ENCODE measurements around the gene VPS35L. TPM values are rescaled to one million over a fixed set of nuclear protein-coding genes. Genes with fewer than 3 reads are reported as not detected.
A peak's percentile ranks its signal among the peaks of the same experiment; 100 is the strongest.
"Not testable (repeated sequence)": the region's sequence is repeated elsewhere in the genome, so short reads cannot be mapped to it uniquely, and the experiment has no call there.

Gene VPS35L
- total RNA-seq, 1 experiment from 2014 or later = 27.8 TPM

- no peak for DNase-seq (ENCODE audit: low spot score)
Measured at GRCh38 chr16:19711643-19712042, 156.1 kb downstream of the VPS35L start.

DNA sequence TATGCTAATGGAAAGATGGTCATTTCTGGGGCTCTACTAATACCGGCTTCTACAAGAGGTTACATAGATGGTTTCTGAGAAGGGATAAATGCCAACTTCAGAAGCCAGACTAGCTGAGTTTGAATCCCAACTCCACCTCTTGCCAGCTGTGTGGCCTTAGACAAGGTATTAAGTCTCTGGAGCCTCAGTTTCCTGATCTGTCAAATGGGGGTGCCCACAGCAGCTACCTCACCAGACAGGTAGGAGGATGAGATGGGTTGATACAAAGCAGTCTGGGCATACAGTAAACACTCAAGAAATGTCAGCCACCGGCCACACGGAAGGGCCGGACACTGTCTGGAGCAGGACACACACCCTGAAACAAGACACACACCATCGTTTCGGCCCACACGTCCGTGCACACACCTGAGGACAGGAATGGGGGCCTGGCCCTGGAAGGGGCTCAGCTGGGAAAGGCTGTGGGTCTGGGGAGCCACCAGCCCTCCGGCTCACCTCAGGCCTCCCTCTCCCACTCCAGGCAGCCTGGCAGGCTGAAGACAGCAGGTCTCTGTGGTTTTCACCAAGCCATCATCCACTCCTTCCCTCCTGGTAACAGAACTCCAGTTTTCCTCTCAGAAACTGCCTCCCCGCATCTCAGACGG lies 157.0 kb downstream of the VPS35L start:
- no peak for DNase-seq (ENCODE audit: low spot score)

DNA sequence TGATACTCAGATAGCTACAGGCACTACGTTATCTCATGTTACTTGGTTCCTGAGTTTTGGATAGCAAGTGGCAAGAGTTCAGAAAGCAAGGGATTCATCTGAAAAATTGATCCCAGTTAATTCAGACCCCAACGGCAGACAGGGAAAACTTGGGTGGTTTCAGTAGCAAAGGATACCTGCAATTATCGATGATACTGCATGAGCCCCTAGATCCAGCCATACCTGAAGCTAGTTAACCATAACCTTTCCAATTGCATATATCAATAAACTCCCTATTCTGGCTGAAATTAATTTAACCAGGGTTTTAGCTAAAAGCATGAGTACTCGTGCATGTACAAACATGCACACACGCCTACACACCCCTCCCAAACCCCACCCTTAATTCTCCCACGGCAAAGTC lies 158.2 kb downstream of the VPS35L start:
- no peak for DNase-seq (ENCODE audit: low spot score)

DNA sequence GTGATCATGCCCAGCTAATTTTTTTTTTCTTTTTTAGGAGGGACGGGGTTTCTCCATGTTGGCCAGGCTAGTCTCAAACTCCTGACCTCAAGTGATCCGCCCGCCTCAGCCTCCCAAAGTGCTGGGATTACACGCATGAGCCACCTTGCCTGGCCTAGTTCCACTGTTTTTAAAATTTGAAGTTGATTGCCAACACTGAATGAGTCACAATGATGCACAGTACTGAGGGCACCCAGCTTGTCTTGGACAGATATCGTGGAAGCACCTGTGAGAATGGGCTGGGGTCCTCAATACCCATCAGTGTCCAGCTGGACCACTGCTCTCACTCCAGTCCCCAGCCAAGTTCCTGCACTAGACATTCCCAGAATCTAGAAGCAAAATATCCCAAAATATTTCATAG lies 160.1 kb downstream of the VPS35L start:
- DNase-seq (ENCODE audit: low spot score) = no peak

DNA sequence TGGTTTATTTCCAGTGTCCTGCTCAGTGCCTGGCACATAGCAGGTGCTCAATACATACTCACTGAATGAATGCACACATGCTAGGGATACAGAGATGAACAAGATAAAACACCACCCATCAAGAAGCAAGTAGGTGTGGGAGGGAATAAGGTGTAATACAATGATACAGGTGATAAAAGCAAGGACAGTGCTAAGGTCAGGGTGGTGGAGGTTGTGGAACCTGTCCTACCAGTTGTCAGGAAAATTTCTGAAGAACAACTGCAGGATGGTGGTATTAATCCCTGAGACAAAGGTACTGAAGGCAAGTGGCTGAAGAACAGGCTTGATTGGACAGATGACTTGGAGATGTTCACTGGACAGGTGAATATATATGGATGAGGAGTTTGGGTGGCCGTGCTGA lies 160.7 kb downstream of the VPS35L start:
- DNase-seq (ENCODE audit: low spot score) = no peak

DNA sequence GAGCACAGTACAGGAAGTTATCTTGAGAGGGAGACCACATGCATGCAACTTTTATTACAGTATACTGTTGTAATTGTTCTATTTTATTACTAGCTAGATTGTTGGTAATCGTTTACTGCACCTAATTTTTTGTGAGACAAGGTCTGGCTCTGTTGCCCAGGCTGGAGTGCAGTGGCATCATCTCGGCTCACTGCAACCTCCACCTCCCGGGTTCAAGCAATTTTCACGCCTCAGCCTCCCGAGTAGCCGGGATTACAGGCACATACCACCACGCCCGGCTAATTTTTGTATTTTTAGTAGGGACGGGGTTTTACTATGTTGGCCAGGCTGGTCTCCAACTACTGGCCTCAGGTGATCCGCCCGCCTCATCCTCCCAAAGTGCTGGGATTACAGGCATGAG lies 161.2 kb downstream of the VPS35L start:
- not testable (repeated sequence) for DNase-seq (ENCODE audit: low spot score)

- peak; percentile 44 for DNase-seq (ENCODE audit: low spot score)
Measured at GRCh38 chr16:19717314-19717713, 161.8 kb downstream of the VPS35L start.

DNA sequence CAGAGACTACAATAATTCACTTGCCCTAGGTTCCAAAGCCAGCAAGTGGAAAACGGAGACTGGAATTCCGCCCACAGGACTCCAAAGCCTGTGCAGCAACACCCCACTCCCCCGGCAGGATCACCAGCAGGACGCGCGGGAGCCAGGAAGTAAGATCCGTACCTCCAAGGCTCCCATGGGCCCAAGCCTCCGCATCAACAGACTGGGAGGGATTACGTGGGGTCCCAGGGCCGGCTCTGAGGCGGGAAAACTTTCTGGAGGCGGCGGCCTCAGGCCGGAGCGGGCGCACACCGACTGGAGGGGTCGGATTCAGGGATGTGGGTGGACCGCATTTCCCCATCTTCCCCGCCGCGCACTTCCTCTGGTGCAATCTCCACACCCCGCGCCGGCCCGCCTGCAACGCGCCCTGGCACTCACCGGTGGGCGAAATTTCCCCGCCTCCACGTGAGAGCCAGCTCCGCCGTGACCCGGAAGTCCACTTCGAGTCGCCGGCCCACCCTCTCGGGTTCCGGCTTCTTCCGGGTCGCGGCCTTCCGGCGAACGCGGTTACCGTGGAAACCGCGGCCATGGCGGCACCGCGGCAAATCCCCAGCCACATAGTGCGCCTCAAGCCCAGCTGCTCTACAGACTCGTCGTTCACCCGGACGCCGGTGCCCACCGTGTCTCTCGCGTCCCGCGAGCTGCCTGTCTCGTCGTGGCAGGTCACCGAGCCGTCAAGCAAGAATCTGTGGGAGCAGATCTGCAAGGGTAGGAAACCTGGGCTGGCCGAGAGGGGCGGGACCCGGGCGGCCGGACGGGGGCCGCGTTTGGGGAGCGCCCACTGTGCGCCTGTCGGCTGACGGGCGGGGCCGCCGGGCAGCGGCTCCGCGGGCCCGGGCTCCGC lies 162.5 kb downstream of the VPS35L start, which contains the start of the genes IQCK and KNOP1:
IQCK (plus strand) TSS at position 531 of the 883 bp plus-strand sequence; CDS start at position 567, 36 bp downstream.
KNOP1 (minus strand) TSS at position 487 of the 883 bp plus-strand sequence. CDS start 3,192 bp downstream, outside the sequence.
- DNase-seq (ENCODE audit: low spot score) = peak; percentile 82

DNA sequence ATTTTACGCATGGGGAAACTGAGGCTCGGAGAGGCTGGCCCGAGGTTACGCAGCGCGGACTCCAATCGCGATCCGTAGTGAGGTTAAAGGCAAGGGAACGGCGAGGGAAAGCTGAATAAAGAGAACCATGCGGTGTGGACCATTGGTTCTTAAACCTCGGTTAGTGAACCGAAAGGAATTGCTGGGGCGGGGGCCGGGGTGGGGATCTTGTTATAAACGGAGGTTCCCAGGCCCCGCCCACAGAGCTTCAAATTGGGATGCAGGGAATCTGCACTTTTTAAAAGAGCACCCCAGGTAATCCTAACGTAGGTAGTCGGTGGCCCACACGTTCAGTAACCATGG lies 163.1 kb downstream of the VPS35L start:
- DNase-seq (ENCODE audit: low spot score) = peak; percentile 27

DNA sequence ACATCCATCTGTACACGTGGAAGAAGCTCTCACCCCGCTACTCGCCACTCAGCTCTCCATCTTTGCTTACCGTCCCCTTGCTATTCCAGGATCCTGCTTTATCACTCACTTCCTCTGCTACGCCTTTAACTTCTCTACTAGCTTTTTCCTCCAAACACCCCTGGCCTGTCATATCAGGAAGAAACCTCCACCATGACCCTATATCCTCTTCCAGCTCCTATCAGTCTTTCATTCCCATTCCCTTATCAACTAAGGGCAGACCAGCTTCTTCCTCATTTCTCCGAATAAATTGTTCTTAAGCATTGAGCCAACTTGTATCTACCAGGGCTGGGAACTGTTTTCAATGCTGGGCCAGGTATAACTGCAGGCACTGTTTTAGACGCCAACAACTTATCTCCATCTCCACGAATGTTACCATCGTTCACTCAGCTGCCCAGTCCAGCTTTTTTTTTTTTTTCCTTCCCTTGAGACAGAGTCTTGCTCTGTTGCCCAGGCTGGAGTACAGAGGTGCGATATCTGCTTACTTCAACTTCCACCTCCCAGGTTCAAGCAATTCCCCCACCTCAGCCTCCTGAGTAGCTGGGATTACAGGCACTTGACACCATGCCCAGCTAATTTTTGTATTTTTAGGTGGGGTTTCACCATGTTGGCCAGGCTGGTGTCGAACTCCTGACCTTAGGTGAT lies 166.9 kb downstream of the VPS35L start:
- no peak for DNase-seq (ENCODE audit: low spot score)

DNA sequence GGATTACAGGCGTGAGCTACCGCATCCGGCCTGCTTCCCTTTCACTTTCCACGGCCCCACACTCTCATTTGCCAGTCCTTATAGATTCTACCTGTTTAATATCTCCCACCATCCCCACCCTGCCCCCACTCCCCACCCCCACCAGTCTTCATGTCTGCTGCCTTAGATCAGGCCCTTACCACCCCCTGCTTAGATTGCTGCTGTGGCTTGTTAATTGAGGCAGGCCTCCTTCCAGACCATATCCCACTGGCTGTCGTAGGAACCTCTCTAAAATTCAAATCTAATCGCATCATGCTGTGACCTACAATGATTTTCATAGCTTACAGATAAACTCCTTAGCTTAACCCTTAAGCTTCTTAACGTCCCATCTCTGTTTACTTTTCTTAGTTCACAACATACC lies 167.5 kb downstream of the VPS35L start:
- no peak for DNase-seq (ENCODE audit: low spot score)

GRCh38 chr16:19728636-19728965 lies 173.1 kb downstream of the VPS35L start:
- no peak for DNase-seq (ENCODE audit: low spot score)

DNA sequence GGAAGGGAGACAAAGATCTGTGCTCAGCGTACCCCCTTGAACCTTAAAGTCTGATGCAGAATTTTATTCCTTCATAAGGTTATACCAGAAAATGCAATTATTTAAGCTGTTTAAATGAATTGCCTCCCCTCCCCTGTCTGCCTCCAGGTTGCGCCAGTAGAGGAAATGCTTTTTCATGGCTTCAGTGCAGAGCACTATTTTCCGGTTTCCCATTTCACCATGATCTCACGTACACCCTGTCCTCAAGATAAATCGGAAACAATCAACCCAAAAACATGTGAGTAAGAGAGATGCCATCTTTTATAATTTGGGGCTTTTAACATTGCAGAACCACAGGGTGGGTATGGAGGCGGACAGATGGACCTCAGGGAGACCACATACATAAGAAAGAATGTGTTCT lies 178.0 kb downstream of the VPS35L start:
- DNase-seq (ENCODE audit: low spot score) = no peak

DNA sequence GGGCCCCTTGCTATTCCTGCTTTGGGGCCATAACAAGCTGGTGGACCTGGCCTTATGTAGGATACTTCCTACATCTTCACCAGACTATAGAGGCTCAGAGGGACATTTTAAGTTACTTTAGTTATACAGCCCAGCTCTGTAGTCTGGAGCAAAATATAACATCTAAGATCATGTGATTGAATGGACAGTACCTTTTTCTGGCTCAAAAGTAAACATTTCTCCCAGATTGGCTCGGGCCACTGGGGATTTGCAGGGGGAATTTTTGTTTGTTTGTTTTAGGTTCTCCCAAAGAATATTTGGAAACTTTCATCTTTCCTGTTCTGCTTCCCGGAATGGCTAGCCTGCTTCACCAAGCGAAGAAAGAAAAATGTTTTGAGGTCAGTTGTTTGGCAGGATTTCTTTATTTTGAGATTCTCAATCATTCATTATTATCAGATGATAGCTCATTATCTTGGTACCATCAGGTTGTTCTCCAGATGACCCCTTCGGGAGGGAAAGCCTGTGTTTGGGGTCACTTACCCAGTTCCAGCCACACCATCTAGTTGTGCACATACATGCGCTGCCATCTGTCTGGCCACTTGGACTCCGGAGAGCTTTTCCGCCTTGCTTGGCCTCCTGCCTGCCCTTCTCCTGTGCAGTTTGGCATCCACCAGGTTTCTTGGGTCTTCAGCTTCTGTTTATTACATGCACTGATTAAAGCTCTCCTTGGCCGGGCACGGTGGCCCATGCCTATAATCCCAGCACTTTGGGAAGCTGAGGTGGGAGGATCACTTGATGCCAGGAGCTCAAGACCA lies 179.8 kb downstream of the VPS35L start:
- DNase-seq (ENCODE audit: low spot score) = no peak

DNA sequence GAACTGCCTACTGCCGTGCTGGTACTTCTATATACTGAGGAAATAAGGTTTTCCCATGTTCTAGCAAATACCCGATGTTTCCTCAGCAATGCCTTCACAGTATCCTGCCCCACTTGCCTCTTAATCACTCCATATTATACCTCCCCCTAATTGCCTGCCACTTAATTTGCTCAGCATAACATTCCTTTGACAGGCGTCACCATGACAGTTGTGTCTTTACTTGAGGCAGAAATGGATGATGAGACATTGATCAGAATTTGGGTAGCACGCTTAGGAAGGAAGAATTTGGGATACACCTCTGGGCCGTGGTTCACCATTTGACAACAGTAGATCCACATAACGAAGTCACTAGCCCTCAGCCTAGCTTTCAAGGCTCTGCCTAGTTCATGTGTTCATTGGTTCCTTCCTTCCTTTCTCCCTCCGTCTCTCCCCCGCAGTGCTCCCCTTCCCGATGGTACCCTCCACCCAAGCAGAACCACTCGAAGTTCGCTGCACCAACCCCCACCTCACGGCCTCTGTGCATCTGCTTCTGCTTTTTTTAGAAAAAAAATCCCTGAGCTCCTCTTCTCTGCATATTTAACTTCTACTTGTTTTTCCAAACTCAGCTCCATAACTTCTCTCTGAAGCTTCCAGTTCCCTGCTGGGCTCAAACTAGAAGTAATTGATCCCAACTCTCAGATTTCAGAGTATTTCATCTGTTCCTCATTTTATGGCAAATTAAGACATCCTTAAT lies 182.0 kb downstream of the VPS35L start:
- DNase-seq (ENCODE audit: low spot score) = no peak

GRCh38 chr16:19741354-19741753 lies 185.9 kb downstream of the VPS35L start:
- DNase-seq (ENCODE audit: low spot score) = no peak

- DNase-seq (ENCODE audit: low spot score) = no peak
Measured at GRCh38 chr16:19743816-19744159, 188.3 kb downstream of the VPS35L start.

DNA sequence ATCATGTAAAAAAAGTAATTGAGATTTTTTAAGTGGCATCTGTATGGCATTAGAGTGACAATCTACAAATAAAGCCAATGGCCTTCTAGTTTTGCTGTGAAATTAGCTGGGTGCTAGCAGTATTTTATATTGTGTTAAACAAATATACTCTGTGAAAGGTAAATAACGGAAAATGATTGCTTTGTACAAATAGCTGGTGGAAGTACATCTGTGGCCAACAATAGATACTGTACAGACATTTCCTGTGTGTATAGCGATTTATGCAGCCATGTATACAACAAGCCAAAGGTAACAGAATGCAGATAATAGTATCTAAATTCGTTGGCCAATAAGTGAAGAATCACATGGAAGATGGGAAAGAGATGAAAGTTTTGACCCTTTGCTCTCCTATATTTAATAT lies 189.2 kb downstream of the VPS35L start:
- no peak for DNase-seq (ENCODE audit: low spot score)

DNA sequence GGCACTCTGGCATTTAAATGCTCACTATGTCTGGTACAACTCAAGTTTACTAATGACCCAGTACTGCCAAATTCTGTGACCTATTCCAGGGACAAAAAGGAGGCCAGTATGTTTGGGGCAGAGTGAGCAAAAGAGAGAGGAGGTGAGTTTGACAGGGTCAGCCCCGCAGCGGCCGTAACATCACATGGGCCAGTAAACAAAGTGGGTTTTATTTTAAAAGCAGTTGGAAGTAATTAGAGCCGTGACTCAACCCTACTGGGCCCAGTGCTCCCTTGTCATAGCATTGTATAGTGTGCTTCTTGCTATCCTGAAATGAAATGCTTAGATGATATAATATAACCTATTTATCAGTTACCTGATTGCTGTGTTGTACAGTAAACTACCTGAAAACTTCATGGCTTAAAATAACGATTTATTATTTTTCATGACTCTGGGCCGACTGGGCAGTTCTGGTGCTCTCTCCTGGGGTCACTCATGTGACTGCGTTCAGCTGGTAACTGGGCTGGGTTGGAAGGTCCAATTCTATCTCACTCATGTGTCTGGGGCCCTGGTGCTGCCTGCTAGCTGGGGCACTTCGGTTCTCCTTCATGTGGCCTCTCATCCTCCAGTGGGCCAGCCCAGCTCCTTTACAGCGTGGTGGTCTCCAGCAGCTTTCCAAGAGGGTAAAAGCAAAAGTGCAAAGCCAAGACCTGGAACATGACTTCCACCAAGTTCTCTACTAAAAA lies 189.9 kb downstream of the VPS35L start:
- peak; percentile 56 for DNase-seq (ENCODE audit: low spot score)

DNA sequence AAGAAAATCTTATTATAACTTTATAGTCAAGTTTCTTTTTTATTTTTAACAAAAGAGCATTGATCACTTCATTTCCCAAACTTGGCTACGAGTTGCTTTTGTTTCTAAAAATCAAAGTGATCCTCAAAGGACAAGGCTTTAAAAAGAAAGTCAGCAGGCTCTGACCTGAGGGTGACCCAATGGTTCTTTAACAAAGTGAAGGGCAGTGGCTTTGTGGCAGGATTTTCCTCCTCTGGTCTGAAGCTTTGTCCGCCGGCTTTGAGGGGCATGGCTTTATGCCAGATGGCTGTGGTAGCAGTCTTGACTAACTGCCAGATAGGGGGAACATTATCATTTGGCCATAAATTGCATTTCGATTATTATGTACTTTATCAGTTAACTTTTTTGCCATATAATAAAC lies 191.1 kb downstream of the VPS35L start:
- no peak for DNase-seq (ENCODE audit: low spot score)

All from A172 (cell line).